CD4-positive, alpha-beta T cell treated with Interleukin-6 at 100 ng/mL for 8 hours (primary cell): ENCODE data around the gene POT1.

Source experiments
- DNase-seq: peaks from one replicate; pipeline ENCODE4 v3.0.0-alpha.2; 2020; ENCODE audit warnings: mixed read lengths, low spot score

Gene POT1

GRCh38 chr7:124808206-124808605 lies 121.4 kb downstream of the POT1 start:
- DNase-seq, result no peak

- no peak for DNase-seq
Observed at GRCh38 chr7:124801330-124801895, 128.2 kb downstream of the POT1 start.

- no peak for DNase-seq
Observed at GRCh38 chr7:124800386-124800785, 129.2 kb downstream of the POT1 start.

DNA sequence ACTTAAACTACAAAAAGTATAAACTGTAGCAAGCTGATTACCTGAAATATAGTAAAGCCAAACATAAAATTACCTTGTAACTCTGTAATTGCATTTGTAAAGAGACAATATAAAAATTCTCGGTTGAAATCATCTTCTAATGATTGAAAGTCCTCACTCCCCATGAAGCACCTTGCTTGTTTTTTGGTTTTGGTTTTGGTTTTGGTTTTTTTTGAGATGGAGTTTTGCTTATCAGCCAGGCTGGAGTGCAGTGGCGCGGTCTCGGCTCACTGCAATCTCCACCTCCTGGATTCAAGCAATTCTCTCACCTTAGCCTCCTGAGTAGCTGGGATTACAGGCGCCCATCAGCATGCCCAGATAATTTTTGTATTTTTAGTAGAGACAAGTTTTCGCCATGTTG lies 130.2 kb downstream of the POT1 start:
- DNase-seq, result no peak

GRCh38 chr7:124796771-124797170 lies 132.9 kb downstream of the POT1 start:
- DNase-seq, result no peak

GRCh38 chr7:124792696-124793095 lies 136.9 kb downstream of the POT1 start:
- DNase-seq, result no peak

DNA sequence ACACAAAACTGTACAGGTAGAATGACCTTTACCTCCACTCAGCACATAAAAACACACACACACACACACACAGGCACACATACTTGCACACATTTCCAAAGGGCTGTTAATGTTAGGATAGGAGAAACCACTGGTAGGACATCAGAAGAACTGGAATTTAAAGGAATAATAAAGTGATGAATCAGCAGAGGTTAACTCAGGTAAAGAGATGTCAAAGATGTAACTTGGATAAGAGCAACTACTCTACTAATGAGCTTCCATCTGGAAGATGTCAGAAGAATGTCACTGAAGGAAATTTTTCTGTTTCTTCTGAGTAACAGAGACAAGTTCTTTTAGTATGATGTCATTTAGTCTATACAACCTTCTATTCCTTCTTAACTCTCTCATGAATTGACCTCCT lies 137.6 kb downstream of the POT1 start:
- no peak for DNase-seq

- DNase-seq, result no peak
Observed at GRCh38 chr7:124791426-124791825, 138.2 kb downstream of the POT1 start.

DNA sequence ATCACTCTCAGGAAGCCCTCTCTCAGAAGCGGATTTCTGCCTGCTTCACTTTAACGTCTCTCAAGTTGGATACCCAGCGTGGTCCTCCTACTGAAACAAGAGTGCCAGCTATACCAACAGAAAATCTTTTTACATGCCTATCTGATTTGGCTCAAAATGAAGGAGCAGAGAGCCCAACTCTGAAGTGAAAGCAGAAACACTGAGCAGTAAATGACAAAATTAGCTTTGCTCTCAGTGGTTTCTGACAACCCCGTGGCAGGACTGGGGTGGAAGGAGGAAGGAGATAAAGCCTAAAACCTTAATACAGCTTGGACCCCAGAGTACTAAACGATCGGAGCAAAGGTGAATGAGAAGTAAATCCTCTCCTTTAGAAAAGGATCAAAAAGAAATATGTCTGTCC lies 139.0 kb downstream of the POT1 start:
- no peak for DNase-seq

DNA sequence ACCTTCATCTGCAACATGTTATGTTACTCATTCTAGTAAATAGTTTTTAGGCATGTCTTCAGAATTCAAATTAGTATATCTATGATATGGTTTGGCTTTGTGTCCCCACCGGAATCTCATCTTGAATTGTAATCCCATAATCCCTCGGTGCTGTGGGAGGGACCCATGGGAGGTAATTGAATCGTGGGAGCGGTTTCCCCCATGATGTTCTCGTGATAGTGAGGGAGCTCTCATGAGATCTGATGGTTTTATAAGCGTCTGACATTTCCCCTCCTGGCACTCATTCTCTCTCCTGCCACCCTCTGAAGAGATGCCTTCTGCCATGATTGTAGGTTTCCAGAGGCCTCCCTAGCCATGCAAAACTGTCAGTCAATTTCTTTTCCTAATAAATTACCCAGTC lies 143.6 kb downstream of the POT1 start:
- no peak for DNase-seq

DNA sequence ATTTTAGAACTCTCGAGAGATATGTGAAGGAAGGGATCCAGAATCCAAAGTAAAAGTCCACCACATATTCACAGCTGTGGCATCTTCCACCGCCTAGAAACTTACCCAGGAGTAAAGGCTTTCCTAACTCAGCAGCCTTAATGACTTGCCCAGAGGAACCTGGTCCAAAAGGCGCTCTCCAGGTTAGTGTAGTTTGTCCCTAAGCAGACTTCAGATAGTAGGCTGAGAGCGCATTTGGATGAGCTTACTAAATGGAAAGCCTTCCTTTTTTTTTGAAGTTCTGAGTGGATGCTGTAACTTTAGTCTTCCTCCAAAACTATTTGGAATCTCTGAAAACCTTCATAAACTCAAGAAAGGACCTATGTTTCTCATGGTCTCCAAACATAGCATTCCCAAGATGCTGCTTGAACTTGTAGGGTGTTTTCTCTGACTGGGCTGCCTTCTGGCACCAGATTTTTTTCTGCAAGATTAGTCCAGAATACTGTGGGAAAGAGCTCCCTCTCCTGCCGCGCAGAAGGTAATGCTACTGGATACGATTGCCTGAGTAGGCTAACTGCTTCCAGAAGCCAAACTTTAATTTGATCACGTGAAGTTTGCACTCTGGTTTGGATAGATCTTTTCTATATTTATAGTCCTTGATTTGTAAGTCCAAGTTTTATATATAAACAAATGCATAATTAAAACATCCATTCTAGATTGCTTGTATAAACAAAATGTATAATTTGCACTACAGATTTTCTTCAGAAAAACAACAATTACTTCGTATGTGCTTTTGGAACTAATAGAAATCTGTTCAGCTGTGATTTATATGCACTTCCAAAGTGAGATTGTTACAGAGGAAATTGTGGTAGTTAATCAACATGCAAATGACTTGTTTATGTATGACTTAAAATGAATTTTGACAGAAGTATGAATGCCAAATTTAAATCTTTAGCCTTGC lies 144.5 kb downstream of the POT1 start:
- DNase-seq, result no peak

GRCh38 chr7:124783271-124783670 lies 146.4 kb downstream of the POT1 start:
- no peak for DNase-seq

- no peak for DNase-seq
Observed at GRCh38 chr7:124781907-124782734, 147.5 kb downstream of the POT1 start.

DNA sequence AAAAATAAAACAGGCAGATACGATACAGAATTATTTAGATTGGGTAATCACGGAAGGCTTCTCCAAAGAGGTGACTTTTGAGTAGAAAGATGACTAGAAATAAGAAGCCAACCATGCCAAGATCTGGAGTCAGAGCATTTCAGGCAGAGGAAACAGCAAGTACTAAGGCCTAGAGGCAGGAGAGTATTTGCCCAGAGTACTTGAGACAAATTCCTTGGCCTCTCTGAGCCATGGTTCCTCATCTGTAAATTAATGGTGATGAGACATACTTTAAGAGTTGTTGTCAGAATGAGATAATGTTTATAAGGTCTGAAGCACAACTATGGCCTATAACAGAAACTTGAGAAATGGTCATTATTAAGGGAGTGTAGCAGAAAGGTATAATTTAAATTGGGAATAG lies 148.2 kb downstream of the POT1 start:
- no peak for DNase-seq

GRCh38 chr7:124780608-124781007 lies 149.0 kb downstream of the POT1 start:
- DNase-seq, result no peak

DNA sequence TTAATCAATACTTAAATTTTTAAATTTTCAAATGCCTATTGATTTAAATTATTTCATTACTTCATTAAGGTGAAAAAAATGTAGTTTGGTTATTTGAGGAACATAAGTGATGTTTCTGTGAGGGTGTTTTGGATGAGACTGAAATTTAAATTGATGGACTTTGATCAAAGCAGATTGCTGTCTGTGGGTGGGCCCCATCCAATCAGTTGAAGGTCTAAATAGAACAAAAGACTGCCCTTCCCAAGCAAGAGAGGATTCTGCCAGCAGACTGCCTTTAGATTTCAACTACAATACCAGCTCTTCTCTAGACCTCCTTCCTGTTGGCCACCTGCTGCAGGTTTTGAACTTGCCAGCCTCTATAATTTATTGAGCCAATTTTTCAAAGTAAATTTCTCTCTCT lies 149.6 kb downstream of the POT1 start:
- no peak for DNase-seq

GRCh38 chr7:124779620-124780019 lies 150.0 kb downstream of the POT1 start:
- no peak for DNase-seq

DNA sequence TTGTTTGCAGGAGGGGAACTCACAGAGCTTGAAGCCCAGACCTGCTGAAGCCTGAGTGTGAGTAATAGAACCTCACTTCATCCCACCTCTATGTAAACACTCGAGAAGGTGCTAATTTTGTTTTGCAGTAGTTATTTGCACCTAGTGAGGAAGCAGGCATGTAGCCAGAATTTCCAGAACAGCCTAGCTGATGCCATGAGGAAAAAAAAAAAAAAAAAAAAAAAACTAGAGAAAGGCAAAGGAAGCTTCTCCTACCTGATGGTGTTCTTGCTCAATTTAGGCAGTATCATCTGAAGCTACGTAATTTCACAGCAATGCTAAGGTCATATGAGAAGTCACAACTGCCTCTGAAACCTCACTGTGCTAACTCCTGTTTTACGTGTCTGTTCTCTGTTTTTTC lies 150.4 kb downstream of the POT1 start:
- no peak for DNase-seq

DNA sequence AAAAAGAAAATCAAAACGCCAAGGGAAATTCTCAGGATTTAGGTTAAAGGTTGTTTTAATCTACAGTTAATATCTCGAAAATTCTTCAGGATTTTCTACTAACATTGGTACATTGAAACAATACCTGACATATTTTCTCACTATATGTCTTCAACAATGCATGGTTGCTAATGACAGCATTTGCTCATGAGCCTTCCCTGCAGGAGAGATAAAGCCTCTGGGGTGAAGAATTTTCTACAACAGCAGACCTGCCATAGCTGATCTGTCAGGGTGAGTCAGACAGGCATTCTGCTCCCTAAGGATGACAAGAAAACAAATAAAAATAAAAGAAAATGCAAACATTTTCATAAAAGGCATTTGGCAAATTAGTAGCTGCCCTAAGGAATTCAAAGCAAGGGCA lies 152.4 kb downstream of the POT1 start:
- no peak for DNase-seq

DNA sequence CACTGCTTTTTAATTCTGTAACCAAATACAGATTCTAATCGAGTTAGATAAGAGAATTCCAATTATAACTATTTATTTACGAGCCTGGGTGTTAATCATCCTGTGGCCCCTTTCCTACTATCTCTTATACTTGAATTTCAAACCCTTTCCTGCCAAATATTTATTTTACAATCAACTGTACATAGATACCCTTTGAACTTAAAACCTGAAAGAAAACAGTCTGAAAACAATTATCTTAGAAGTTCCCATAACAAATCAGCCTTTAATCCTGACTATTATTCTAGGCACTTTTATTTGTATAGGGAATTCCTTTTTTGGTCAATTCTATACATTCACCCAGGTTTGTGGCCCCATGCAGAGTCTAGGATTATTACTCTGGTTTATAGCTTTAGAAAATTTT lies 153.5 kb downstream of the POT1 start:
- no peak for DNase-seq

GRCh38 chr7:124775422-124775821 lies 154.2 kb downstream of the POT1 start:
- no peak for DNase-seq

DNA sequence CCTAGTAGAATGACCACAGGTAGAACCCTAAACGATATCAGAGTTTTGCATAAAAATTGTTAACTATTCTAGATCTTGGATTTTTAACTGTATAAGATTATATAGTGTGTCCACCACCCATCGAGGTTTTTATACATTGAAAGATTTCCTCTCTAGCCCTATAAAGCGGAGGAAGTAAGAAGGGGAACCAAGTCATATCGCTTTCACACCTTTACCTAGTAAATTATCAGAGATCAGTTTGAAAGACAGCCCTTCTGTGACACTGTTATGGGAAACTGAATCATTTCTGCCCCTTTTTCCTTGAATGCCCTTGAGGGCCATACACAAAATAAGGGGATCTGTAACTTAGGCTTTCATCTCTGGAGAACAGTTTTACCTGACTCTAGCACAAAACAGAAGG lies 155.7 kb downstream of the POT1 start:
- no peak for DNase-seq

GRCh38 chr7:124773339-124773738 lies 156.3 kb downstream of the POT1 start:
- no peak for DNase-seq
